Esophagus muscularis mucosa (tissue), 4 donors: Measurements from ENCODE around the gene CH25H. TPM values are rescaled to one million over a fixed set of nuclear protein-coding genes. Genes with fewer than 3 reads are reported as not detected.

Experiments
- DNase-seq: peaks from one replicate; pipeline ENCODE4 v3.0.0-alpha.2; 2017; ENCODE audit errors: extremely low spot score
- H3K27ac ChIP-seq, 4 donors: fragments of 200-600 bp; sonication (generic); replicated peaks in 1 of 4; 1 replicate in 3 of 4; 2 replicates in 1 of 4; pipeline ENCODE4 v1.5.1; 2016 to 2019; ENCODE audit warnings: mild to moderate bottlenecking in 1 of 4
- H3K27me3 ChIP-seq, 4 donors: fragments of 200-600 bp; sonication (generic); one replicate each; pipeline versions ENCODE4 v1.5.1 to v1.6.0; 2016 to 2019
- H3K36me3 ChIP-seq, 4 donors: fragments of 200-600 bp; sonication (generic); one replicate each; pipeline ENCODE4 v1.5.1; 2016 to 2019
- H3K4me1 ChIP-seq, 4 donors: fragments of 200-600 bp; sonication (generic); one replicate each; pipeline ENCODE4 v1.5.1; 2016 to 2019
- H3K4me3 ChIP-seq, 4 donors: fragments of 200-600 bp; sonication (generic); 1 replicate in 2 of 4; 2 replicates in 2 of 4; pipeline ENCODE4 v1.5.1; 2016 to 2019; ENCODE audit warnings: mild to moderate bottlenecking in 4 of 4, moderate library complexity in 1 of 4
- H3K9me3 ChIP-seq, 4 donors: fragments of 200-600 bp; sonication (generic); 1 replicate in 3 of 4; 2 replicates in 1 of 4; pipeline ENCODE4 v1.5.1; 2016 to 2019
- CTCF ChIP-seq, 3 experiments: fragments of 200-600 bp in 2 of 3; fragments of 450-650 bp in 1 of 3; sonication (generic) in 2 of 3; IDR thresholded peaks; one replicate each; pipeline ENCODE4 v1.5.1; 2017 to 2019; ENCODE audit warnings: antibody characterized with exemption in 3 of 3, mild to moderate bottlenecking in 2 of 3, moderate library complexity in 1 of 3
- EP300 ChIP-seq: sonication (generic); formaldehyde crosslinking; IDR thresholded peaks from one replicate; pipeline ENCODE4 v1.6.1; 2017; ENCODE audit warnings: antibody characterized with exemption
- POLR2A ChIP-seq: fragments of 450-650 bp; IDR thresholded peaks from one replicate; pipeline ENCODE4 v1.6.1; 2017; ENCODE audit warnings: antibody characterized with exemption, moderate library complexity, mild to moderate bottlenecking, low read depth
- POLR2AphosphoS5 ChIP-seq, 2 donors: sonication (generic); formaldehyde crosslinking; IDR thresholded peaks; one replicate each; pipeline ENCODE4 v1.6.1; 2017; ENCODE audit warnings: antibody characterized with exemption in 2 of 2
- WGBS: methylation state at CpG from one replicate; pipeline ENCODE4 v1.1.5; 2018; 5-methylcytosine and 5-hydroxymethylcytosine counted together
- intact Hi-C: fragments of 100-400 bp; cut with DNase I; formaldehyde crosslinking; loops from one replicate; pipeline ENCODE4 v1.15.1; 2023
- total RNA-seq, 4 donors: library from RNA; depleted of rRNA; stranded (reverse); fragments of >200 nt; gene quantifications; one replicate each; pipeline versions ENCODE4 v1.1.0 to v1.2.1, GENCODE V29; 2016

Gene CH25H
- total RNA-seq, 4 donors from 2014 or later = 2.1 to 83.3 (median 2.4) TPM

DNA sequence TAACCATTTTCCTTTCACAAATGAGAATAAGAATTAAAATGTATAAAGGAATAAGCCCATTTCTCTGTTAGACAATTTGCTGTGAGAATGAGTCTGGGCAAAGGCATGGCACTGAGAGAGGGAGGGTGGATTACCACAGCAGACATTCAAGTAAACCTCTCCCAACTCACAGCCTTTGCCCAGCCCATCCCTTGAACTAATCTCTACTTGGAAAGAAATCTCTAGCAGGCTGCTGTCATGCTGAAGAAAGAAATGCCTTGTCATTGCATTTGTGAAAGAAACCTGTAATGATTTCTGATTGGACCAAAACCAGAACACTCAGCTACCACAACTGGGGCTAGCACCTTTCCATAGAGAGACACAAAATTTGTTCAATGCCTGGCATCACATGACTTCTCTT is 39.2 kb downstream of the CH25H start:
- no peaks in the 10 kb centered on the region for H3K36me3 ChIP-seq

GRCh38 chr10:89165923-89166322 is 41.2 kb downstream of the CH25H start:
- intact Hi-C loops = no loop called here
- H3K27me3 ChIP-seq = no peaks in the 10 kb centered on the region
- no peak for TF ChIP-seq CTCF (IDR thresholded peaks at IDR 0.05)
- no peak for TF ChIP-seq POLR2A
- TF ChIP-seq POLR2AphosphoS5 (IDR thresholded peaks at IDR 0.05) = no peak
- TF ChIP-seq EP300 = no peak
- WGBS = 67% methylated on average over 4 of the region's 4 CpGs
- H3K36me3 ChIP-seq = no peaks in the 10 kb centered on the region
- H3K4me1 ChIP-seq = no peaks in the 10 kb centered on the region
- H3K4me3 ChIP-seq = no peak overlapping the region
- H3K27ac ChIP-seq = no peak overlapping the region
- no peaks in the 10 kb centered on the region for H3K9me3 ChIP-seq
- no peak for DNase-seq

More for the DNA sequence above, 39.2 kb downstream of the CH25H start:
- intact Hi-C loops = no loop called here
- TF ChIP-seq POLR2A (no peak), POLR2AphosphoS5 (IDR thresholded peaks at IDR 0.05) (no peak)
- H3K4me1 ChIP-seq = no peaks in the 10 kb centered on the region
- no peak overlapping the region for H3K4me3 ChIP-seq
- no peak for DNase-seq
- H3K9me3 ChIP-seq = no peaks in the 10 kb centered on the region
- H3K27me3 ChIP-seq = no peaks in the 10 kb centered on the region
- no peak overlapping the region for H3K27ac ChIP-seq

DNA sequence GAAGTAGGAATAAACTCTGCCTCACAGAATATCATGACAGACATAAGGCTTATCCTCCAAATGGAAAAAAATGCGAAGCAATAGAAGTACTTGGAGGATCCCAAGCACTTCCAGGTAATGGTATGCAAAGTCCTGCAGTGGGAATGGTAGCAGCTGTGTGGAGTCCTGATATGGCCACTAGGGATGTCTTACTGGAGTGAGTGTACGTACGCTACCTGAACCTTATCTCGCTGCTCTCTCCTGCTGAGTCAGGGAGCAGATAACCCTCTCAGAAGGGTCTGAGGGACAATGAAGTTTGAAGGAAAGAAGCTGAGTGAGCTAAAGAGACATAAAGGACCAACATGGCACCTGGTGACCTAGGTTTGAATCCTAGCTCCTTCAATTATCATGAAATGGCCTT is 42.2 kb downstream of the CH25H start:
- WGBS = 93% methylated on average over 4 of the region's 4 CpGs
- no peak overlapping the region for H3K27ac ChIP-seq
- no peak for TF ChIP-seq EP300
- no peak for TF ChIP-seq POLR2AphosphoS5 (IDR thresholded peaks at IDR 0.05)
- TF ChIP-seq POLR2A = no peak
- TF ChIP-seq CTCF (IDR thresholded peaks at IDR 0.05) = no peak
- DNase-seq = no peak
- H3K27me3 ChIP-seq = no peaks in the 10 kb centered on the region
- H3K9me3 ChIP-seq = no peaks in the 10 kb centered on the region
- intact Hi-C loops = no loop called here
- H3K4me1 ChIP-seq = no peaks in the 10 kb centered on the region
- no peak overlapping the region for H3K4me3 ChIP-seq
- no peaks in the 10 kb centered on the region for H3K36me3 ChIP-seq

DNA sequence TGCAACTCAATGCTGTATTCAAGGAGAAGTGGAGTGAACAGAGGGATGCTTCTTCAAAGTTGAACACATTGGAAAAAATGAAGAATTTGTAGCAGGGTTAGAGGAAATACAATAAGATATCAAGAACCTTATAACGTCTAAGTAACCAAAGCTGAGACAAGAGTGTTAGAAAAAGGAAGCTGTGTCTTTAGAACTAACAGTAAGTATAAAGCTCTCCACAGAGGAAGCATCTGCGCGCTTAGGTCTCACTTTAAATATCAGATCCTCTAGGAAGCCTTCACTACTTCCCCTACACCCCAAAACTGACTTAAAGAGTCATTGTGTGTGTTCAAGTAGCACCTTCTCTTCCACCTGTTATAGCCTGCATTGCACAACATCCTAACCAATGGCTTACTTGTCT is 43.0 kb downstream of the CH25H start:
- Histone ChIP-seq H3K27ac (no peak overlapping the region), H3K4me1 (no peaks in the 10 kb centered on the region), H3K36me3 (no peaks in the 10 kb centered on the region), H3K4me3 (no peak overlapping the region), H3K27me3 (no peaks in the 10 kb centered on the region), H3K9me3 (no peaks in the 10 kb centered on the region)
- no peak for TF ChIP-seq POLR2AphosphoS5 (IDR thresholded peaks at IDR 0.05)
- no peak for TF ChIP-seq CTCF (IDR thresholded peaks at IDR 0.05)
- intact Hi-C loops = no loop called here
- no peak for DNase-seq
- 72% methylated on average over 3 of the region's 3 CpGs for WGBS

- no peak overlapping the region for H3K27ac ChIP-seq
- no peaks in the 10 kb centered on the region for H3K27me3 ChIP-seq
- intact Hi-C loops = no loop called here
- no peak overlapping the region for H3K4me3 ChIP-seq
- no peaks in the 10 kb centered on the region for H3K4me1 ChIP-seq
- TF ChIP-seq CTCF (IDR thresholded peaks at IDR 0.05) (no peak), EP300 (no peak), POLR2AphosphoS5 (IDR thresholded peaks at IDR 0.05) (peak in 1 of 2 donors; percentile 40), POLR2A (no peak)
- no peaks in the 10 kb centered on the region for H3K9me3 ChIP-seq
- peak; percentile 93 for DNase-seq
- WGBS = 66% methylated on average over 6 of the region's 6 CpGs
- H3K36me3 ChIP-seq = no peaks in the 10 kb centered on the region
Measured at GRCh38 chr10:89163265-89163995, 43.7 kb downstream of the CH25H start.
